Measurements from ENCODE around the gene DPF3. TPM values are rescaled to one million over a fixed set of nuclear protein-coding genes. Genes with fewer than 3 reads are reported as not detected.

DPF3 gene
- total RNA-seq, 6 experiments from 2014 or later: 4.1 to 6.6 (median 5.4) TPM

DNA sequence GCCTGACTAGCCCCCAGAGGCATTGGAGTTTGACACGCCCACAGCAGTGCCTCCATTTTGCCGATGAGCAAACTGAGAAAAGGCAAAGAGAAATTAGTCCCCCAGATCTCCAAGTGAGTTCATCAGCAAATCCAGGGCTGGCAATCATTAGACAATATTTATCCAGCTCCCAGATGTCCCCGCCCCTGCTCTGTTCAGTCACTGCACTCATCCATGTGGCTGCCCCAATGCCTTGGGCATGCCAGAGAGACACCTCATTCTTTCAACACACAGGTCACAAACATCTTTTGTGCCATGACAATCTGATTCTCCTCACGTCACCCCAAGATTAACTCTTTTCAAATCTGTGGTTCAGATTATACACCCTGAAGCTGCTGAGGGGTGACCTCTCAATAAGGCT lies 43.5 kb downstream of the DPF3 start:
- Mint-ChIP-seq H3K27ac (no peak overlapping the region), H3K27me3 (ENCODE audit: insufficient read depth) (no peaks in the 10 kb centered on the region), H3K4me1 (ENCODE audit: low read depth) (peaks cover 9% of the 10 kb centered on the region), H3K4me3 (no peak overlapping the region), H3K36me3 (ENCODE audit: low read depth) (no peaks in the 10 kb centered on the region; the same call in none of the 2 replicates), H3K9me3 (no peaks in the 10 kb centered on the region)
- DNase-seq: no peak
- TF ChIP-seq, protein P1, sequence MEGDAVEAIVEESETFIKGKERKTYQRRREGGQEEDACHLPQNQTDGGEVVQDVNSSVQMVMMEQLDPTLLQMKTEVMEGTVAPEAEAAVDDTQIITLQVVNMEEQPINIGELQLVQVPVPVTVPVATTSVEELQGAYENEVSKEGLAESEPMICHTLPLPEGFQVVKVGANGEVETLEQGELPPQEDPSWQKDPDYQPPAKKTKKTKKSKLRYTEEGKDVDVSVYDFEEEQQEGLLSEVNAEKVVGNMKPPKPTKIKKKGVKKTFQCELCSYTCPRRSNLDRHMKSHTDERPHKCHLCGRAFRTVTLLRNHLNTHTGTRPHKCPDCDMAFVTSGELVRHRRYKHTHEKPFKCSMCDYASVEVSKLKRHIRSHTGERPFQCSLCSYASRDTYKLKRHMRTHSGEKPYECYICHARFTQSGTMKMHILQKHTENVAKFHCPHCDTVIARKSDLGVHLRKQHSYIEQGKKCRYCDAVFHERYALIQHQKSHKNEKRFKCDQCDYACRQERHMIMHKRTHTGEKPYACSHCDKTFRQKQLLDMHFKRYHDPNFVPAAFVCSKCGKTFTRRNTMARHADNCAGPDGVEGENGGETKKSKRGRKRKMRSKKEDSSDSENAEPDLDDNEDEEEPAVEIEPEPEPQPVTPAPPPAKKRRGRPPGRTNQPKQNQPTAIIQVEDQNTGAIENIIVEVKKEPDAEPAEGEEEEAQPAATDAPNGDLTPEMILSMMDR (IDR thresholded peaks at IDR 0.05): no peak

DNA sequence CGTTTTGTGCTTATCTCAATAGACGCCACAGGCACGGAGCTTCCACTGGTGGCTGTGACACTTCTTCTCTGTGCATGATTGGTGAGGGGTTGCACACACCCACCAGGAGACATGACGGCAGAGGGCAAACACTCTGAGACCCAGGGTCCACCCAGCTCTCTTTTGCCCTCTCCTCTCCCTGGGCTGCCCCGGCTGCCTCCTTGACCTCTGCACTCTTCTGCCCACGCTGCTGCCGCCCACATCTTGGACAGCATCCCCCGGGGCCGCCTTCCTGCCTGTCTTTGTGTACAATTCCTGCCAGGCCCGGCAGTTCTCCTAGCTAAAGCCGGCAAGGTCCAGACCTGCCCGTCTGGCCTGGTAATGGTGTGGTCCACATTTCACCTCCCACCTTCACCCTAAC lies 44.7 kb downstream of the DPF3 start:
- Mint-ChIP-seq H3K9me3 (no peaks in the 10 kb centered on the region), H3K27me3 (ENCODE audit: insufficient read depth) (no peaks in the 10 kb centered on the region), H3K27ac (no peak overlapping the region), H3K4me1 (ENCODE audit: low read depth) (peaks cover 18% of the 10 kb centered on the region), H3K36me3 (ENCODE audit: low read depth) (no peaks in the 10 kb centered on the region; the same call in none of the 2 replicates), H3K4me3 (no peak overlapping the region)
- TF ChIP-seq, protein P1 (IDR thresholded peaks at IDR 0.05): no peak
- no peak for DNase-seq

DNA sequence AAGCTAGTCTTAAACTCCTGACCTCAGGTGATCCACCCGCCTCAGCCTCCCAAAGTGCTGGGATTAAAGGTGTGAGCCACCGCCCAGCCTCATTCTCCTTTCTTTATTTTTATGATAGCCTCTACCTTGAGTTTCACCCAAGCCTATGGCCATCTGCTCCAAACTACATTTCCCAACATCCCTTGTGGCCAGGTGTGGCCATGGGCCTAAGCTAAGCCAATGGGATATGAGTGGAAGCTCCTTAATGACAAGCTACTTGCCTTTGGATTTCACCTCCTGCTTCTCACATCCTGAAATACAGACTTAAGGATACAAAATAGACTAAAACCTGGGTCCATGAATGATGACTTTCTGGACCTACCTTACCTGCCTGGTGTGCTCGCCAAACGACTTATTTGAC lies 46.2 kb downstream of the DPF3 start:
- Mint-ChIP-seq H3K4me3 (no peak overlapping the region), H3K27me3 (ENCODE audit: insufficient read depth) (no peaks in the 10 kb centered on the region), H3K27ac (no peak overlapping the region), H3K4me1 (ENCODE audit: low read depth) (peaks cover 19% of the 10 kb centered on the region), H3K9me3 (no peaks in the 10 kb centered on the region), H3K36me3 (ENCODE audit: low read depth) (no peaks in the 10 kb centered on the region; the same call in none of the 2 replicates)
- TF ChIP-seq, protein P1 (IDR thresholded peaks at IDR 0.05): no peak
- no peak for DNase-seq

DNA sequence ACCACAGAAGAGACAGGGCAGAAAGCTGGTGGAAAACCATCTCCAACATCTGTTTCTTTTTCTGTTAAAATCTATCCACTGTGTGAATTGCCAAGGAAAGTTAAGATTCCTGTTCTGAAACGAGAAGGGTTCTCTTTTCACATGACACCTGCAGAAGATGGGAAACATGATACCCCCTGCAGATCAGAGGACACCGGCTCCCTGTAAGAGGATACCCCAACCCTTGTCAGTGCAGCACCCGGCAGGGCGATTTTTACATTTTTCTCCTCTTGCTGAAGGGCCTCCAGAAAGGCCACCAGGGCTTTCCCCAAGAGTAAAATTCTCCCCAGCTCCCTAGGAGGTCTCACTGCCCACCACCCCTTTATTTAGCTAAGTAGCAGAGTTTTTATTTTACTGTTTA lies 48.2 kb downstream of the DPF3 start:
- Mint-ChIP-seq H3K36me3 (ENCODE audit: low read depth) (no peaks in the 10 kb centered on the region; the same call in 1 of the 2 replicates), H3K27me3 (ENCODE audit: insufficient read depth) (no peaks in the 10 kb centered on the region)

DNA sequence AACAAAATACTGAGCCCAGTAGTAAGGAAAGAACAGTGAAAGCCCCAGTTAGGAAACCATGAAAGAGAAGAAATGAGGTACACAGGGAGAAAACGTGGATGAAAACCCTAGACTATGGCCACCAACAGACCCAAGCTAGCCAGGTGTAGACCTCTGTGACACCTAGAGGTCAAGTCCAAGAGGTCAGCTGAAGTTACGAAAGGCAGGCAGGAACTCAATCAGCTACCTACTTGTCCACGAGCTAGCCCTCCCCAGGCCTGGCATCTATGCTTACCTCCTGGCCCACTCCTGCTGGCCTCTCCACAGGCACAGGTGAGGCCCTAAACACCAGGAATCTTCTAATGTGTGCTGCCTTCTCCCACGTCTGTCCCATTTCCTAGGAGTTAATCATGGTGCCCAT lies 48.7 kb downstream of the DPF3 start:
- no peaks in the 10 kb centered on the region; the same call in 1 of the 2 replicates for H3K36me3 Mint-ChIP-seq (ENCODE audit: low read depth)
- H3K4me1 Mint-ChIP-seq (ENCODE audit: low read depth): peaks cover 13% of the 10 kb centered on the region
- TF ChIP-seq, protein P1 (IDR thresholded peaks at IDR 0.05): no peak

More for the DNA sequence above, 48.2 kb downstream of the DPF3 start:
- no peaks in the 10 kb centered on the region for H3K9me3 Mint-ChIP-seq
- peaks cover 18% of the 10 kb centered on the region for H3K4me1 Mint-ChIP-seq (ENCODE audit: low read depth)
- no peak overlapping the region for H3K4me3 Mint-ChIP-seq
- TF ChIP-seq, protein P1 (IDR thresholded peaks at IDR 0.05): no peak
- no peak overlapping the region for H3K27ac Mint-ChIP-seq
- no peak for DNase-seq

DNA sequence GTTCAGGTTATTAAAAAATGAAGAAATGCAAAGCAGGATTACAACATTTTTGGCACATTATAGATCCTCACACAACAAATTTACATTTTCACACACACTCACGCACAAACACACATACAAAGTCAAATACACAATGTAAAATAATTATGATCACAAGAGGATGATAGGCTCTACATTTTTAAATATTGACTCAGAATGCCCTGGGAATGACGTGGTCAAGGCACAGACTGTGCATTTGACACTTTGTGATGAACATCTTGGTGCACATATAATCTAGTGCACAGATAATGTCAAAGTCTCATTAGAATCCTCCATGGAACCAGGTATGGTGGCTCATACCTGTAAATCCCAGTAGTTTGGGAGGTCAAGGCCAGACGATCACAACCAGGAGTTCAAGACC lies 49.4 kb downstream of the DPF3 start:
- Mint-ChIP-seq H3K9me3 (no peaks in the 10 kb centered on the region), H3K4me1 (ENCODE audit: low read depth) (peaks cover 11% of the 10 kb centered on the region), H3K4me3 (no peak overlapping the region), H3K36me3 (ENCODE audit: low read depth) (no peaks in the 10 kb centered on the region; the same call in 1 of the 2 replicates), H3K27ac (no peak overlapping the region), H3K27me3 (ENCODE audit: insufficient read depth) (no peaks in the 10 kb centered on the region)
- TF ChIP-seq, protein P1 (IDR thresholded peaks at IDR 0.05): no peak
- no peak for DNase-seq

More for the DNA sequence above, 48.7 kb downstream of the DPF3 start:
- DNase-seq: no peak
- H3K27ac Mint-ChIP-seq: peak overlapping the region; percentile 19; the same call in 1 of the 2 replicates
- H3K27me3 Mint-ChIP-seq (ENCODE audit: insufficient read depth): no peaks in the 10 kb centered on the region
- H3K9me3 Mint-ChIP-seq: no peaks in the 10 kb centered on the region
- H3K4me3 Mint-ChIP-seq: no peak overlapping the region
